ENCODE results near the gene CAB39L. TPM values are rescaled to one million over a fixed set of nuclear protein-coding genes. Genes with fewer than 3 reads are reported as not detected.

The CAB39L gene
- total RNA-seq, 3 donors from 2014 or later (not counting 1 experiment from before 2014, with no cell fraction given), result 4.4 to 6.5 (median 6.0) TPM

- H3K36me3 Mint-ChIP-seq, result no peaks in the 10 kb centered on the region
- Histone ChIP-seq H3K27me3 (ENCODE audit: control insufficient read depth, insufficient read depth, low read length) (no peaks in the 10 kb centered on the region), H3K4me3 (ENCODE audit: low read length) (no peak overlapping the region), H3K9me3 (ENCODE audit: control insufficient read depth, insufficient read depth, low read length) (no peaks in the 10 kb centered on the region), H3K27ac (ENCODE audit: low read length) (no peak overlapping the region), H3K36me3 (ENCODE audit: control insufficient read depth, insufficient read depth, low read length) (no peaks in the 10 kb centered on the region), H3K4me1 (ENCODE audit: control insufficient read depth, insufficient read depth, low read length) (no peaks in the 10 kb centered on the region)
- no peaks in the 10 kb centered on the region for H3K27me3 Mint-ChIP-seq (ENCODE audit: low read depth in 2 of 2)
- no peak for DNase-seq
- WGBS (ENCODE audit: insufficient coverage), result 96% methylated on average over 4 of the region's 5 CpGs
- H3K4me3 Mint-ChIP-seq, result no peak overlapping the region
- TF ChIP-seq CTCF (IDR thresholded peaks at IDR 0.05), result no peak
- H3K9me3 Mint-ChIP-seq, result no peaks in the 10 kb centered on the region
- H3K27ac Mint-ChIP-seq, result no peak overlapping the region
- intact Hi-C loops (cut with micrococcal nuclease), result no loop called here
- H3K4me1 Mint-ChIP-seq, result no peaks in the 10 kb centered on the region
- ATAC-seq, result no peak
Observed at GRCh38 chr13:49411353-49411752, 32.5 kb downstream of the CAB39L start.

GRCh38 chr13:49410477-49410876, 33.4 kb downstream of the CAB39L start:
- ATAC-seq, result no peak
- Histone ChIP-seq H3K9me3 (ENCODE audit: control insufficient read depth, insufficient read depth, low read length) (peaks cover under 1% of the 10 kb centered on the region), H3K27ac (ENCODE audit: low read length) (no peak overlapping the region), H3K36me3 (ENCODE audit: control insufficient read depth, insufficient read depth, low read length) (no peaks in the 10 kb centered on the region), H3K27me3 (ENCODE audit: control insufficient read depth, insufficient read depth, low read length) (no peaks in the 10 kb centered on the region), H3K4me1 (ENCODE audit: control insufficient read depth, insufficient read depth, low read length) (no peaks in the 10 kb centered on the region), H3K4me3 (ENCODE audit: low read length) (no peak overlapping the region)
- H3K9me3 Mint-ChIP-seq, result peaks cover 0 to 4% of the 10 kb centered on the region in 2 donors
- no peaks in the 10 kb centered on the region for H3K36me3 Mint-ChIP-seq
- no peak overlapping the region for H3K27ac Mint-ChIP-seq
- H3K4me1 Mint-ChIP-seq, result no peaks in the 10 kb centered on the region
- no peak overlapping the region for H3K4me3 Mint-ChIP-seq
- no peak for DNase-seq
- no peak for TF ChIP-seq CTCF (IDR thresholded peaks at IDR 0.05)
- intact Hi-C loops (cut with micrococcal nuclease), result no loop called here
- H3K27me3 Mint-ChIP-seq (ENCODE audit: low read depth in 2 of 2), result no peaks in the 10 kb centered on the region

GRCh38 chr13:49410006-49410405, 33.9 kb downstream of the CAB39L start:
- Histone ChIP-seq H3K9me3 (ENCODE audit: control insufficient read depth, insufficient read depth, low read length) (peaks cover 3% of the 10 kb centered on the region), H3K4me1 (ENCODE audit: control insufficient read depth, insufficient read depth, low read length) (no peaks in the 10 kb centered on the region), H3K27ac (ENCODE audit: low read length) (no peak overlapping the region), H3K36me3 (ENCODE audit: control insufficient read depth, insufficient read depth, low read length) (no peaks in the 10 kb centered on the region), H3K27me3 (ENCODE audit: control insufficient read depth, insufficient read depth, low read length) (no peaks in the 10 kb centered on the region), H3K4me3 (ENCODE audit: low read length) (no peak overlapping the region)
- Mint-ChIP-seq H3K4me3 (no peak overlapping the region), H3K4me1 (no peaks in the 10 kb centered on the region), H3K27ac (no peak overlapping the region), H3K9me3 (peaks cover 0 to 7% of the 10 kb centered on the region in 2 donors), H3K27me3 (ENCODE audit: low read depth in 2 of 2) (no peaks in the 10 kb centered on the region), H3K36me3 (peaks cover 3% of the 10 kb centered on the region)
- intact Hi-C loops (cut with micrococcal nuclease), result no loop called here
- no peak for TF ChIP-seq CTCF (IDR thresholded peaks at IDR 0.05)
- DNase-seq, result no peak
- ATAC-seq, result no peak
- WGBS (ENCODE audit: insufficient coverage), result 88% methylated on average over 4 of the region's 4 CpGs

GRCh38 chr13:49409008-49409407, 34.9 kb downstream of the CAB39L start:
- H3K4me3 ChIP-seq (ENCODE audit: low read length), result no peak overlapping the region
- peaks cover 5% of the 10 kb centered on the region for H3K9me3 ChIP-seq (ENCODE audit: control insufficient read depth, insufficient read depth, low read length)
- H3K4me1 Mint-ChIP-seq, result no peaks in the 10 kb centered on the region
- H3K27ac ChIP-seq (ENCODE audit: low read length), result no peak overlapping the region
- peak in 1 of 3 donors; percentile 5 for ATAC-seq
- DNase-seq, result no peak
- WGBS (ENCODE audit: insufficient coverage), result 93% methylated on average over 3 of the region's 3 CpGs
- no peak overlapping the region for H3K4me3 Mint-ChIP-seq
- no peaks in the 10 kb centered on the region for H3K36me3 ChIP-seq (ENCODE audit: control insufficient read depth, insufficient read depth, low read length)
- no peak overlapping the region for H3K27ac Mint-ChIP-seq
- no peaks in the 10 kb centered on the region for H3K27me3 ChIP-seq (ENCODE audit: control insufficient read depth, insufficient read depth, low read length)
- no peaks in the 10 kb centered on the region for H3K27me3 Mint-ChIP-seq (ENCODE audit: low read depth in 2 of 2)
- peaks cover 4 to 16% of the 10 kb centered on the region in 2 donors for H3K9me3 Mint-ChIP-seq
- peaks cover 13% of the 10 kb centered on the region for H3K36me3 Mint-ChIP-seq
- intact Hi-C loops (cut with micrococcal nuclease), result no loop called here
- H3K4me1 ChIP-seq (ENCODE audit: control insufficient read depth, insufficient read depth, low read length), result no peaks in the 10 kb centered on the region
- TF ChIP-seq CTCF (IDR thresholded peaks at IDR 0.05), result no peak

All from natural killer cell (primary cell).